HepG2 (cell line): ENCODE measurements around the gene ADAMTS17. TPM values are rescaled to one million over a fixed set of nuclear protein-coding genes. Genes with fewer than 3 reads are reported as not detected.

Source experiments
- ATAC-seq: fragments of 200-7000 bp; cut with Tn5 transposase; 3 replicates; pipeline ENCODE4 v1.9.1; 2020; ENCODE audit warnings: mild to moderate bottlenecking, moderate library complexity
- BruUV-seq: library from RNA; stranded (reverse); fragments of 400-500 nt; replicated peaks from 2 replicates; lab custom pipeline; 2021; lab: Mats Ljungman, UMichigan
- CTCF ChIA-PET: fragments of 300-600 bp; formaldehyde crosslinking; extraction: SDS; loops from one replicate; lab custom pipeline; 2021; ENCODE audit warnings: low total read pairs, inconsistent platforms, low intra/inter-chr PET ratio; lab: Yijun Ruan, JAX
- POLR2A ChIA-PET: fragments of 350-600 bp; sonication (Branson Sonifier 250); formaldehyde crosslinking; loops from one replicate; lab custom pipeline; 2020; ENCODE audit warnings: antibody characterized with exemption, inconsistent platforms; lab: Yijun Ruan, JAX
- DNase-seq: peaks from one replicate; pipeline ENCODE4 v3.0.0-alpha.2; 2015; ENCODE audit warnings: low spot score
- FAIRE-seq: peaks from 3 replicates; lab custom pipeline; 2011; peaks lifted over from hg19 to GRCh38; lab: Jason Lieb, UNC
- H2AFZ ChIP-seq: one replicate; pipeline ENCODE4 v1.6.1; 2011; ENCODE audit warnings: low read length, inconsistent platforms
- H3K27ac ChIP-seq: fragments of 300-600 bp; 3 replicates; pipeline ENCODE4 v1.8.0; 2011; ENCODE audit warnings: mixed run types, mild to moderate bottlenecking, mixed read lengths, low read length, inconsistent platforms; ENCODE audit not compliant: insufficient read depth; ENCODE audit errors: extremely low read length
- H3K27me3 ChIP-seq, 2 experiments: fragments of 200-600 bp in 1 of 2; 2 replicates in 1 of 2; 3 replicates in 1 of 2; pipeline versions ENCODE4 v1.6.0 to v1.8.0; 2011; ENCODE audit warnings: low read length in 2 of 2, mild to moderate bottlenecking in 2 of 2, moderate library complexity in 2 of 2, inconsistent platforms in 1 of 2; ENCODE audit not compliant: insufficient read depth in 2 of 2, control insufficient read depth in 1 of 2
- H3K36me3 ChIP-seq, 2 experiments: fragments of 200-600 bp in 1 of 2; replicated peaks in 1 of 2; 2 replicates in 1 of 2; 3 replicates in 1 of 2; pipeline versions ENCODE4 v1.5.1 to v1.8.0; 2011; ENCODE audit warnings: low read length in 2 of 2, inconsistent platforms in 1 of 2; ENCODE audit not compliant: insufficient read depth in 2 of 2, control insufficient read depth in 1 of 2
- H3K4me1 ChIP-seq: 2 replicates; pipeline ENCODE4 v1.5.1; 2012; ENCODE audit warnings: low read length, inconsistent platforms; ENCODE audit not compliant: insufficient read depth
- H3K4me2 ChIP-seq: 2 replicates; pipeline ENCODE4 v1.6.0; 2011; ENCODE audit warnings: low read depth, low read length, inconsistent platforms
- H3K4me3 ChIP-seq, 3 experiments: fragments of 200-600 bp in 1 of 3; sonication (generic), shearing (Covaris generic) in 1 of 3; replicated peaks in 1 of 3; 2 replicates each; pipeline ENCODE4 v1.5.1; 2011 to 2016; ENCODE audit warnings: low read length in 3 of 3, inconsistent platforms in 2 of 3, low read depth in 2 of 3, mild to moderate bottlenecking in 2 of 3, control low read depth in 1 of 3, mixed read lengths in 1 of 3; ENCODE audit not compliant: insufficient read depth in 1 of 3
- H3K79me2 ChIP-seq: one replicate; pipeline ENCODE4 v1.6.1; 2011; ENCODE audit warnings: low read length, inconsistent platforms; ENCODE audit not compliant: insufficient read depth
- H3K9ac ChIP-seq: 2 replicates; pipeline ENCODE4 v1.6.0; 2011; ENCODE audit warnings: mild to moderate bottlenecking, low read depth, low read length, inconsistent platforms; ENCODE audit not compliant: insufficient read depth
- H3K9me3 ChIP-seq: 2 replicates; pipeline ENCODE4 v1.5.1; 2012; ENCODE audit warnings: mild to moderate bottlenecking, low read length
- H4K20me1 ChIP-seq: 2 replicates; pipeline ENCODE4 v1.6.0; 2011; ENCODE audit warnings: inconsistent platforms, mild to moderate bottlenecking, low read length, moderate library complexity; ENCODE audit not compliant: insufficient read depth
- MXI1 ChIP-seq: IDR thresholded peaks from 3 replicates; pipeline ENCODE4 v1.6.1; 2012; ENCODE audit warnings: low read depth, low read length, inconsistent platforms, borderline replicate concordance
- ZBTB1 ChIP-seq: sonication (generic); formaldehyde crosslinking; IDR thresholded peaks from 2 replicates; pipeline ENCODE4 v1.4.0; 2020; ENCODE audit warnings: missing genetic modification reagents, borderline replicate concordance
- ZNF564 ChIP-seq: sonication (generic); formaldehyde crosslinking; IDR thresholded peaks from 2 replicates; pipeline ENCODE4 v1.8.1; 2023; ENCODE audit warnings: mild to moderate bottlenecking, missing genetic modification reagents
- WGBS: methylation state at CpG from one replicate; pipeline ENCODE4 v1.1.6; 2017; ENCODE audit warnings: low lambda C conversion rate; 5-methylcytosine and 5-hydroxymethylcytosine counted together
- in situ Hi-C: cut with HindIII; loops from 2 replicates; pipeline ENCODE4 v1.10.0; 2017; ENCODE audit warnings: low pct_unique_long_range_greater_than_20kb; ENCODE audit not compliant: extremely low pct_ligation_motif_present
- intact Hi-C: fragments of 100-400 bp; cut with micrococcal nuclease; formaldehyde crosslinking; loops from one replicate; pipeline ENCODE4 v1.10.0; 2022; ENCODE audit not compliant: unreplicated experiment
- polyA plus RNA-seq, 8 experiments: library from polyadenylated mRNA; depleted of rRNA in 3 of 8; stranded (reverse) in 7 of 8; unstranded in 1 of 8; fragments of >200 nt; fragmentation: Illumina TruSeq in 4 of 8; extraction: Trizol in 4 of 8; gene quantifications; 2 replicates each; pipeline versions ENCODE4 v1.2.1 to v1.2.3, GENCODE V29; 2011 to 2016; ENCODE audit warnings: low read depth in 4 of 8, missing spikeins in 1 of 8, mixed read lengths in 1 of 8; ENCODE audit not compliant: insufficient read depth in 1 of 8
- total RNA-seq, 5 experiments: library from RNA; depleted of rRNA; stranded (reverse); fragments of >200 nt; fragmentation: Illumina TruSeq; extraction: Trizol; gene quantifications; 2 replicates each; pipeline ENCODE4 v1.2.3, GENCODE V29; 2016; ENCODE audit warnings: low read depth in 1 of 5
- TF ChIP-seq, protein P1 (sequence below): sonication (generic); formaldehyde crosslinking; IDR thresholded peaks from 2 replicates; pipeline ENCODE4 v1.4.0; 2020; ENCODE audit warnings: missing genetic modification reagents, borderline replicate concordance
- TF ChIP-seq, protein P2 (sequence below): sonication (generic); formaldehyde crosslinking; conservative IDR thresholded peaks from 2 replicates; pipeline ENCODE4 v1.5.0; 2020; ENCODE audit warnings: missing genetic modification reagents
- TF ChIP-seq, protein P3 (sequence below): IDR thresholded peaks from 2 replicates; pipeline ENCODE4 v1.6.1; 2016; ENCODE audit warnings: mild to moderate bottlenecking
- TF ChIP-seq, protein P4 (sequence below): sonication (generic); formaldehyde crosslinking; IDR thresholded peaks from 2 replicates; pipeline ENCODE4 v1.4.0; 2020; ENCODE audit warnings: mild to moderate bottlenecking, missing genetic modification reagents

The ADAMTS17 gene
- total and polyA plus RNA-seq, 2 of the 13 experiments (the other 11 are each of a cell fraction or from before 2014, with no cell fraction given) = 0.02 to 0.04 TPM

DNA sequence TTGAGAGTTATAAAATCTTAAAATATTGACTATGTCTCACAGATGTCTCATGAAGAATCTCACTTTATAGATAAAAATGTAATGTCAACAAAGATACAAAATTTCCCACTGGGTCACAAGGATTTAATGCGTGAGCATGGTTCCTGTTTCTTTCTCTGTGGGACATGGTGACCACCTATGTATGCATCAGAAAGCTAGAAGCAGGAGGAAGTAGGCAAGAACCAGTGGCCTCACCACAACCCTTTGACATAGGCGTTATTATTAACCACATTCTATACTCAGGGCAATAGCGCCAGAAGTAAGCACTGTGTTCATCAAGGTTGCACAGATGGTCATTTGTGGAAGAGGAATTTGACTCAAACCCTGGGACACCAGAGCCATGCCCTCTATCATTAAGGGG lies 11.7 kb upstream of the ADAMTS17 start:
- BruUV-seq = no TSS peak
- 37% methylated on average over 3 of the region's 3 CpGs for WGBS
- intact Hi-C loops = no loop called here
- no peaks in the 10 kb centered on the region for H3K79me2 ChIP-seq
- DNase-seq = no peak
- no peaks in the 10 kb centered on the region for H3K36me3 ChIP-seq
- in situ Hi-C loops = loop anchor here (10.0 kb wide), 1 partner anchor 251 kb away; the partner anchor contains the start of genes ASB7 and LINS1
- no peak overlapping the region for H2AFZ ChIP-seq
- no peak overlapping the region for H3K9ac ChIP-seq
- H3K27me3 ChIP-seq = no peaks in the 10 kb centered on the region; a peak in 1 of 5 replicates
- no peak overlapping the region for H3K4me2 ChIP-seq
- no peak for FAIRE-seq
- no peak overlapping the region for H3K4me3 ChIP-seq
- H3K4me1 ChIP-seq = peaks cover 19% of the 10 kb centered on the region
- H3K27ac ChIP-seq = no peak overlapping the region
- TF ChIP-seq, protein P1, sequence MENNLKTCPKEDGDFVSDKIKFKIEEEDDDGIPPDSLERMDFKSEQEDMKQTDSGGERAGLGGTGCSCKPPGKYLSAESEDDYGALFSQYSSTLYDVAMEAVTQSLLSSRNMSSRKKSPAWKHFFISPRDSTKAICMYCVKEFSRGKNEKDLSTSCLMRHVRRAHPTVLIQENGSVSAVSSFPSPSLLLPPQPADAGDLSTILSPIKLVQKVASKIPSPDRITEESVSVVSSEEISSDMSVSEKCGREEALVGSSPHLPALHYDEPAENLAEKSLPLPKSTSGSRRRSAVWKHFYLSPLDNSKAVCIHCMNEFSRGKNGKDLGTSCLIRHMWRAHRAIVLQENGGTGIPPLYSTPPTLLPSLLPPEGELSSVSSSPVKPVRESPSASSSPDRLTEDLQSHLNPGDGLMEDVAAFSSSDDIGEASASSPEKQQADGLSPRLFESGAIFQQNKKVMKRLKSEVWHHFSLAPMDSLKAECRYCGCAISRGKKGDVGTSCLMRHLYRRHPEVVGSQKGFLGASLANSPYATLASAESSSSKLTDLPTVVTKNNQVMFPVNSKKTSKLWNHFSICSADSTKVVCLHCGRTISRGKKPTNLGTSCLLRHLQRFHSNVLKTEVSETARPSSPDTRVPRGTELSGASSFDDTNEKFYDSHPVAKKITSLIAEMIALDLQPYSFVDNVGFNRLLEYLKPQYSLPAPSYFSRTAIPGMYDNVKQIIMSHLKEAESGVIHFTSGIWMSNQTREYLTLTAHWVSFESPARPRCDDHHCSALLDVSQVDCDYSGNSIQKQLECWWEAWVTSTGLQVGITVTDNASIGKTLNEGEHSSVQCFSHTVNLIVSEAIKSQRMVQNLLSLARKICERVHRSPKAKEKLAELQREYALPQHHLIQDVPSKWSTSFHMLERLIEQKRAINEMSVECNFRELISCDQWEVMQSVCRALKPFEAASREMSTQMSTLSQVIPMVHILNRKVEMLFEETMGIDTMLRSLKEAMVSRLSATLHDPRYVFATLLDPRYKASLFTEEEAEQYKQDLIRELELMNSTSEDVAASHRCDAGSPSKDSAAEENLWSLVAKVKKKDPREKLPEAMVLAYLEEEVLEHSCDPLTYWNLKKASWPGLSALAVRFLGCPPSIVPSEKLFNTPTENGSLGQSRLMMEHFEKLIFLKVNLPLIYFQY (CRISPR knock-in tag) = no peak
- no peak for TF ChIP-seq MXI1
- TF ChIP-seq ZNF564 (CRISPR knock-in tag) = no peak
- TF ChIP-seq, protein P2, sequence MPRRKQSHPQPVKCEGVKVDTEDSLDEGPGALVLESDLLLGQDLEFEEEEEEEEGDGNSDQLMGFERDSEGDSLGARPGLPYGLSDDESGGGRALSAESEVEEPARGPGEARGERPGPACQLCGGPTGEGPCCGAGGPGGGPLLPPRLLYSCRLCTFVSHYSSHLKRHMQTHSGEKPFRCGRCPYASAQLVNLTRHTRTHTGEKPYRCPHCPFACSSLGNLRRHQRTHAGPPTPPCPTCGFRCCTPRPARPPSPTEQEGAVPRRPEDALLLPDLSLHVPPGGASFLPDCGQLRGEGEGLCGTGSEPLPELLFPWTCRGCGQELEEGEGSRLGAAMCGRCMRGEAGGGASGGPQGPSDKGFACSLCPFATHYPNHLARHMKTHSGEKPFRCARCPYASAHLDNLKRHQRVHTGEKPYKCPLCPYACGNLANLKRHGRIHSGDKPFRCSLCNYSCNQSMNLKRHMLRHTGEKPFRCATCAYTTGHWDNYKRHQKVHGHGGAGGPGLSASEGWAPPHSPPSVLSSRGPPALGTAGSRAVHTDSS (CRISPR knock-in tag) = no peak
- TF ChIP-seq ZBTB1 (CRISPR knock-in tag) = no peak
- TF ChIP-seq, protein P3, sequence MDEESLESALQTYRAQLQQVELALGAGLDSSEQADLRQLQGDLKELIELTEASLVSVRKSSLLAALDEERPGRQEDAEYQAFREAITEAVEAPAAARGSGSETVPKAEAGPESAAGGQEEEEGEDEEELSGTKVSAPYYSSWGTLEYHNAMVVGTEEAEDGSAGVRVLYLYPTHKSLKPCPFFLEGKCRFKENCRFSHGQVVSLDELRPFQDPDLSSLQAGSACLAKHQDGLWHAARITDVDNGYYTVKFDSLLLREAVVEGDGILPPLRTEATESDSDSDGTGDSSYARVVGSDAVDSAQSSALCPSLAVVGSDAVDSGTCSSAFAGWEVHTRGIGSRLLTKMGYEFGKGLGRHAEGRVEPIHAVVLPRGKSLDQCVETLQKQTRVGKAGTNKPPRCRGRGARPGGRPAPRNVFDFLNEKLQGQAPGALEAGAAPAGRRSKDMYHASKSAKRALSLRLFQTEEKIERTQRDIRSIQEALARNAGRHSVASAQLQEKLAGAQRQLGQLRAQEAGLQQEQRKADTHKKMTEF (CRISPR knock-in tag) = no peak
- TF ChIP-seq, protein P4, sequence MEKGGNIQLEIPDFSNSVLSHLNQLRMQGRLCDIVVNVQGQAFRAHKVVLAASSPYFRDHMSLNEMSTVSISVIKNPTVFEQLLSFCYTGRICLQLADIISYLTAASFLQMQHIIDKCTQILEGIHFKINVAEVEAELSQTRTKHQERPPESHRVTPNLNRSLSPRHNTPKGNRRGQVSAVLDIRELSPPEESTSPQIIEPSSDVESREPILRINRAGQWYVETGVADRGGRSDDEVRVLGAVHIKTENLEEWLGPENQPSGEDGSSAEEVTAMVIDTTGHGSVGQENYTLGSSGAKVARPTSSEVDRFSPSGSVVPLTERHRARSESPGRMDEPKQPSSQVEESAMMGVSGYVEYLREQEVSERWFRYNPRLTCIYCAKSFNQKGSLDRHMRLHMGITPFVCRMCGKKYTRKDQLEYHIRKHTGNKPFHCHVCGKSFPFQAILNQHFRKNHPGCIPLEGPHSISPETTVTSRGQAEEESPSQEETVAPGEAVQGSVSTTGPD (CRISPR knock-in tag) = no peak
- ChIA-PET CTCF (no interaction called here), POLR2A (no interaction called here)
- H4K20me1 ChIP-seq = no peaks in the 10 kb centered on the region
- no peak for ATAC-seq
- H3K9me3 ChIP-seq = no peaks in the 10 kb centered on the region
